ENCODE data around the gene NFYA. TPM values are rescaled to one million over a fixed set of nuclear protein-coding genes. Genes with fewer than 3 reads are reported as not detected.

The NFYA gene
- total RNA-seq, 2 donors from 2014 or later, result 23.1 to 48.3 TPM

GRCh38 chr6:41083072-41083471, 10.3 kb downstream of the NFYA start:
- intact Hi-C loops (cut with DNase I), result no loop called here
- Histone ChIP-seq H3K27ac (no peak overlapping the region), H3K36me3 (no peaks in the 10 kb centered on the region)

GRCh38 chr6:41085182-41085581, 12.4 kb downstream of the NFYA start:
- Histone ChIP-seq H3K4me1 (replicated peaks) (no peaks in the 10 kb centered on the region), H3K36me3 (no peaks in the 10 kb centered on the region), H3K27me3 (replicated peaks; ENCODE audit: insufficient read depth) (no peaks in the 10 kb centered on the region), H3K9me3 (no peaks in the 10 kb centered on the region), H3K27ac (no peak overlapping the region), H3K4me3 (no peak overlapping the region)
- TF ChIP-seq POLR2AphosphoS5 (IDR thresholded peaks at IDR 0.05), result no peak
- no peak for TF ChIP-seq POLR2A (IDR thresholded peaks at IDR 0.05)
- TF ChIP-seq CTCF (IDR thresholded peaks at IDR 0.05), result no peak
- intact Hi-C loops (cut with DNase I), result no loop called here
- no peak for DNase-seq (ENCODE audit: low spot score)

More at GRCh38 chr6:41083072-41083471, 10.3 kb downstream of the NFYA start:
- Histone ChIP-seq H3K4me1 (replicated peaks) (no peaks in the 10 kb centered on the region), H3K9me3 (no peaks in the 10 kb centered on the region), H3K4me3 (no peak overlapping the region), H3K27me3 (replicated peaks; ENCODE audit: insufficient read depth) (no peaks in the 10 kb centered on the region)
- no peak for DNase-seq (ENCODE audit: low spot score)
- TF ChIP-seq POLR2AphosphoS5 (IDR thresholded peaks at IDR 0.05) (no peak), POLR2A (IDR thresholded peaks at IDR 0.05) (no peak), CTCF (IDR thresholded peaks at IDR 0.05) (no peak)

GRCh38 chr6:41088451-41088850, 15.7 kb downstream of the NFYA start:
- 84% methylated on average over 4 of the region's 4 CpGs for WGBS
- no peak overlapping the region for H3K27ac ChIP-seq
- H3K27me3 ChIP-seq (replicated peaks; ENCODE audit: insufficient read depth), result no peaks in the 10 kb centered on the region
- intact Hi-C loops (cut with DNase I), result no loop called here
- TF ChIP-seq CTCF (IDR thresholded peaks at IDR 0.05) (no peak), POLR2AphosphoS5 (IDR thresholded peaks at IDR 0.05) (no peak), POLR2A (IDR thresholded peaks at IDR 0.05) (no peak)
- H3K4me3 ChIP-seq, result no peak overlapping the region
- H3K9me3 ChIP-seq, result no peaks in the 10 kb centered on the region
- H3K4me1 ChIP-seq (replicated peaks), result no peaks in the 10 kb centered on the region
- no peak for DNase-seq (ENCODE audit: low spot score)
- H3K36me3 ChIP-seq, result peaks cover 0 to 5% of the 10 kb centered on the region in 2 donors

- WGBS, result 44% methylated on average over 1 of the region's 1 CpG
- Histone ChIP-seq H3K36me3 (peaks cover 2 to 20% of the 10 kb centered on the region in 2 donors), H3K27me3 (replicated peaks; ENCODE audit: insufficient read depth) (no peaks in the 10 kb centered on the region), H3K9me3 (no peaks in the 10 kb centered on the region), H3K27ac (peak overlapping the region; percentile 40), H3K4me1 (replicated peaks) (no peaks in the 10 kb centered on the region), H3K4me3 (no peak overlapping the region)
- intact Hi-C loops (cut with DNase I), result no loop called here
- no peak for TF ChIP-seq CTCF (IDR thresholded peaks at IDR 0.05)
- no peak for TF ChIP-seq POLR2AphosphoS5 (IDR thresholded peaks at IDR 0.05)
- TF ChIP-seq POLR2A (IDR thresholded peaks at IDR 0.05), result no peak
- peak; percentile 27 for DNase-seq (ENCODE audit: low spot score)
These were observed 18.3 kb downstream of the NFYA start for GRCh38 chr6:41090841-41091761.

Measured in prostate gland (tissue), 2 donors.